Astrocyte (in vitro differentiated cells and primary cell): ENCODE results near the gene SLC45A1. TPM values are rescaled to one million over a fixed set of nuclear protein-coding genes. Genes with fewer than 3 reads are reported as not detected.

Source experiments
- DNase-seq: peaks from one replicate; pipeline ENCODE4 v3.0.0-alpha.2; 2010; ENCODE audit warnings: low read depth
- FAIRE-seq: peaks from 2 replicates; lab custom pipeline; 2011; peaks lifted over from hg19 to GRCh38; lab: Jason Lieb, UNC
- H2AFZ ChIP-seq: 2 replicates; pipeline ENCODE4 v1.6.0; 2012; ENCODE audit warnings: low read depth, low read length, inconsistent platforms
- H3K27ac ChIP-seq: 2 replicates; pipeline ENCODE4 v1.5.1; 2011; ENCODE audit warnings: low read depth, low read length, inconsistent platforms
- H3K27me3 ChIP-seq: 2 replicates; pipeline ENCODE4 v1.6.0; 2011; ENCODE audit warnings: low read length, inconsistent platforms; ENCODE audit not compliant: insufficient read depth
- H3K36me3 ChIP-seq: 2 replicates; pipeline ENCODE4 v1.5.1; 2011; ENCODE audit warnings: low read length, inconsistent platforms; ENCODE audit not compliant: insufficient read depth
- H3K4me1 ChIP-seq: 2 replicates; pipeline ENCODE4 v1.5.1; 2011; ENCODE audit warnings: low read length, inconsistent platforms; ENCODE audit not compliant: insufficient read depth
- H3K4me2 ChIP-seq: 2 replicates; pipeline ENCODE4 v1.6.0; 2012; ENCODE audit warnings: low read length, inconsistent platforms
- H3K4me3 ChIP-seq: 2 replicates; pipeline ENCODE4 v1.5.1; 2011; ENCODE audit warnings: low read depth, mild to moderate bottlenecking, low read length, inconsistent platforms; ENCODE audit not compliant: insufficient read depth
- H3K79me2 ChIP-seq: 2 replicates; pipeline ENCODE4 v1.6.0; 2012; ENCODE audit warnings: mild to moderate bottlenecking, low read length, inconsistent platforms; ENCODE audit not compliant: insufficient read depth
- H3K9ac ChIP-seq: 2 replicates; pipeline ENCODE4 v1.6.0; 2012; ENCODE audit warnings: mild to moderate bottlenecking, low read length, inconsistent platforms
- H3K9me3 ChIP-seq: 2 replicates; pipeline ENCODE4 v1.5.1; 2012; ENCODE audit warnings: low read depth, mild to moderate bottlenecking, low read length, inconsistent platforms; ENCODE audit not compliant: insufficient read depth
- H4K20me1 ChIP-seq: 2 replicates; pipeline ENCODE4 v1.6.0; 2012; ENCODE audit warnings: low read length, inconsistent platforms; ENCODE audit not compliant: insufficient read depth
- H3K27ac Mint-ChIP-seq: one replicate; pipeline ENCODE4 v1.8.0; 2021; ENCODE audit warnings: mild to moderate bottlenecking, mixed read lengths; ENCODE audit not compliant: unreplicated experiment
- H3K27me3 Mint-ChIP-seq: one replicate; pipeline ENCODE4 v1.8.0; 2021; ENCODE audit warnings: low read depth, mixed read lengths; ENCODE audit not compliant: unreplicated experiment
- H3K36me3 Mint-ChIP-seq: one replicate; pipeline ENCODE4 v1.8.0; 2021; ENCODE audit warnings: low read depth, mixed read lengths; ENCODE audit not compliant: unreplicated experiment
- H3K4me1 Mint-ChIP-seq: one replicate; pipeline ENCODE4 v1.8.0; 2021; ENCODE audit warnings: low read depth, mixed read lengths; ENCODE audit not compliant: unreplicated experiment
- H3K4me3 Mint-ChIP-seq: one replicate; pipeline ENCODE4 v1.8.0; 2021; ENCODE audit warnings: mild to moderate bottlenecking, moderate library complexity, mixed read lengths; ENCODE audit not compliant: unreplicated experiment
- H3K9me3 Mint-ChIP-seq: one replicate; pipeline ENCODE4 v1.8.0; 2021; ENCODE audit warnings: mild to moderate bottlenecking, mixed read lengths; ENCODE audit not compliant: unreplicated experiment
- CTCF ChIP-seq: IDR thresholded peaks from 2 replicates; pipeline ENCODE4 v1.5.1; 2011; ENCODE audit warnings: low read depth, mild to moderate bottlenecking, inconsistent platforms, low read length, moderate library complexity; ENCODE audit not compliant: insufficient read depth
- EZH2 ChIP-seq: IDR thresholded peaks from 2 replicates; pipeline ENCODE4 v1.6.1; 2012; ENCODE audit warnings: mild to moderate bottlenecking, low read length, inconsistent platforms; ENCODE audit not compliant: insufficient read depth
- total RNA-seq: library from RNA; stranded (reverse); gene quantifications from 2 replicates; pipeline ENCODE4 v1.2.1, GENCODE V29; 2021

Gene SLC45A1
- total RNA-seq, 1 donor from 2014 or later, result 0.95 TPM

DNA sequence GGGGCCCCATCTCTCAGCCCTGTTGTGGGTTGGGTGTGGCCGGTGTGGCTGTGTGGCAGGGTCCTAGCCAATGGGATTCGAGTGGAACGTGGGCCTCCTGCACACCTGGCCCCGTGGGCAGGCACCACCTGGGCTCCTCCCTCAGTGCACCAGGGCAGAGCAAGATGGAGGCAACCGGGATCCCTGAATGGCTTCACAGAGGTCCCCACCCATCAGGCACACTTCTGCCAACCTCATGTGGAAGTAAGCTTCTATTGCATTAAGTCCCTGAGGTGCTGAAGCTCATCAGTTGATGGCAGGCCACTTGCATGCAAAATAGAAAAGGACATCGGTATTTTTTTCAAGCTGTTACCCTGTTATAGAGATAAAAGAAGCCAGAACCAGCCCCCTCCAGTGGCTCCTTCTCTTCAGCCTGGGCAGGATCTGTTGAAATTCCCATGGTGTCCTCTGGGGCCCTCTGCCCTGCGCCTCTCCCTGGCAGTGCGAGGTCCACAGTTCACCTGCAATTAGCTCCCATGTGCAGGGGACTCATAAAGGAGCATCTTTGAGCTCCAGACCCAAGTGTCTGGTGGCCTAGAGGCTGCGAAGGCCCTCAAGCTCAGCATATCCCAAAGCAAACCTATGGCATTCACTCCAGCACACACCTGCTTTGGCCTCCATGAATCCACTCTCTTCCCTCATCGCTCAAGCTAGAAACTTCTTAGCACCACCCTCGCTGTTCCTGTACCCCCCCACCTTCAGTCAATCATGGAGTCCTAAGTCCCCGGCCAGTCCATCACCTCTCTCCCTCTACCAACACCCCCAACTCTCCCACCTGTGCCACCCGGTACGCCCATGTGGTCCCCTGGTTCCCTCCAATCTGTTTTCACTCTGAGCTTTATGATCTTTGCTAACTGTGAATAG, 2.1 kb upstream of the SLC45A1 start:
- H3K4me1 Mint-ChIP-seq, result peaks cover 9% of the 10 kb centered on the region
- H4K20me1 ChIP-seq, result no peaks in the 10 kb centered on the region
- FAIRE-seq (no peak), DNase-seq (no peak)
- no peak overlapping the region for H3K27ac Mint-ChIP-seq
- no peaks in the 10 kb centered on the region for H3K9me3 ChIP-seq
- H3K4me3 ChIP-seq, result no peak overlapping the region
- peaks cover 29% of the 10 kb centered on the region for H3K27me3 Mint-ChIP-seq
- no peak overlapping the region for H3K4me3 Mint-ChIP-seq
- no peaks in the 10 kb centered on the region for H3K36me3 ChIP-seq
- no peak overlapping the region for H3K4me2 ChIP-seq
- H3K27me3 ChIP-seq, result peaks cover 6% of the 10 kb centered on the region
- no peak overlapping the region for H3K27ac ChIP-seq
- peaks cover 14% of the 10 kb centered on the region for H3K4me1 ChIP-seq
- H3K9me3 Mint-ChIP-seq, result peaks cover 1% of the 10 kb centered on the region
- H2AFZ ChIP-seq, result no peak overlapping the region
- no peak overlapping the region for H3K9ac ChIP-seq
- no peaks in the 10 kb centered on the region for H3K36me3 Mint-ChIP-seq
- H3K79me2 ChIP-seq, result no peaks in the 10 kb centered on the region
- TF ChIP-seq CTCF (peak; percentile 20), EZH2 (no peak)

GRCh38 chr1:8318436-8318835, 522 bp downstream of the SLC45A1 start:
- H3K9me3 ChIP-seq, result no peaks in the 10 kb centered on the region
- FAIRE-seq (no peak), DNase-seq (no peak)
- no peak overlapping the region for H3K27ac Mint-ChIP-seq
- H3K27me3 Mint-ChIP-seq, result peaks cover 35% of the 10 kb centered on the region
- no peaks in the 10 kb centered on the region for H3K36me3 ChIP-seq
- peak overlapping the region; percentile 76 for H3K9ac ChIP-seq
- TF ChIP-seq CTCF, result no peak
- TF ChIP-seq EZH2, result no peak
- no peaks in the 10 kb centered on the region for H4K20me1 ChIP-seq
- peak overlapping the region; percentile 71 for H3K4me3 Mint-ChIP-seq
- H2AFZ ChIP-seq, result peak overlapping the region; percentile 87
- peak overlapping the region; percentile 93 for H3K4me2 ChIP-seq
- no peak overlapping the region for H3K27ac ChIP-seq
- peaks cover 6% of the 10 kb centered on the region for H3K27me3 ChIP-seq
- H3K4me1 ChIP-seq, result peaks cover 14% of the 10 kb centered on the region
- H3K79me2 ChIP-seq, result no peaks in the 10 kb centered on the region
- H3K4me3 ChIP-seq, result peak overlapping the region; percentile 66
- H3K9me3 Mint-ChIP-seq, result peaks cover 1% of the 10 kb centered on the region
- peaks cover 2% of the 10 kb centered on the region for H3K36me3 Mint-ChIP-seq
- peaks cover 9% of the 10 kb centered on the region for H3K4me1 Mint-ChIP-seq

- Histone ChIP-seq H3K4me2 (no peak overlapping the region), H3K4me1 (peaks cover 7% of the 10 kb centered on the region), H2AFZ (no peak overlapping the region), H4K20me1 (no peaks in the 10 kb centered on the region), H3K9me3 (no peaks in the 10 kb centered on the region), H3K27ac (no peak overlapping the region), H3K36me3 (no peaks in the 10 kb centered on the region), H3K9ac (no peak overlapping the region), H3K4me3 (no peak overlapping the region), H3K79me2 (no peaks in the 10 kb centered on the region), H3K27me3 (peaks cover 6% of the 10 kb centered on the region)
- H3K36me3 Mint-ChIP-seq, result peaks cover 2% of the 10 kb centered on the region
- no peaks in the 10 kb centered on the region for H3K4me1 Mint-ChIP-seq
- DNase-seq, result no peak
- H3K4me3 Mint-ChIP-seq, result no peak overlapping the region
- H3K27ac Mint-ChIP-seq, result no peak overlapping the region
- FAIRE-seq, result no peak
- H3K9me3 Mint-ChIP-seq, result peaks cover 1% of the 10 kb centered on the region
- peaks cover 31% of the 10 kb centered on the region for H3K27me3 Mint-ChIP-seq
- no peak for TF ChIP-seq EZH2
- no peak for TF ChIP-seq CTCF
Observed at GRCh38 chr1:8321612-8322011, 3.7 kb downstream of the SLC45A1 start.
